Measurements from ENCODE around the gene OCLN. TPM values are rescaled to one million over a fixed set of nuclear protein-coding genes. Genes with fewer than 3 reads are reported as not detected.
"Not testable (repeated sequence)": the region's sequence is repeated elsewhere in the genome, so short reads cannot be mapped to it uniquely, and the experiment has no call there.

The OCLN gene
- total RNA-seq, 1 donor from 2014 or later, result 15.3 TPM

- H2AFZ ChIP-seq (ENCODE audit: low read depth, low read length); H3K9me3 ChIP-seq (ENCODE audit: insufficient read depth, low read depth, low read length); DNase-seq (ENCODE audit: low read depth); H3K9me3 Mint-ChIP-seq (ENCODE audit: unreplicated experiment); H3K4me2 ChIP-seq (ENCODE audit: low read length); H3K27me3 ChIP-seq (ENCODE audit: insufficient read depth, low read length); H3K36me3 ChIP-seq (ENCODE audit: insufficient read depth, low read length); H4K20me1 ChIP-seq (ENCODE audit: insufficient read depth, low read length); H3K79me2 ChIP-seq (ENCODE audit: insufficient read depth, low read length); H3K27me3 Mint-ChIP-seq (ENCODE audit: low read depth, unreplicated experiment); FAIRE-seq; H3K4me3 ChIP-seq (ENCODE audit: insufficient read depth, low read depth, low read length); H3K4me3 Mint-ChIP-seq (ENCODE audit: unreplicated experiment); H3K4me1 ChIP-seq (ENCODE audit: insufficient read depth, low read length); H3K36me3 Mint-ChIP-seq (ENCODE audit: low read depth, unreplicated experiment); H3K4me1 Mint-ChIP-seq (ENCODE audit: low read depth, unreplicated experiment); H3K9ac ChIP-seq (ENCODE audit: low read length); H3K27ac Mint-ChIP-seq (ENCODE audit: unreplicated experiment); H3K27ac ChIP-seq (ENCODE audit: low read depth, low read length): not testable (repeated sequence)
These were observed 50.4 kb downstream of the OCLN start for GRCh38 chr5:69542838-69543618.

GRCh38 chr5:69544602-69545001 is 52.0 kb downstream of the OCLN start:
- not testable (repeated sequence) for H3K79me2 ChIP-seq (ENCODE audit: insufficient read depth, low read length); H3K4me3 ChIP-seq (ENCODE audit: insufficient read depth, low read depth, low read length)

GRCh38 chr5:69559908-69560330 is 67.3 kb downstream of the OCLN start, which contains the start of gene GTF2H2C:
Gene GTF2H2C (plus strand): TSS chr5:69560191. CDS start chr5:69565133, 4,942 bp downstream.
- peak within 1 kb of the TSS; percentile 54 for H3K4me3 ChIP-seq (ENCODE audit: insufficient read depth, low read depth, low read length)
- H3K36me3 ChIP-seq (ENCODE audit: insufficient read depth, low read length); H3K27me3 Mint-ChIP-seq (ENCODE audit: low read depth, unreplicated experiment); H4K20me1 ChIP-seq (ENCODE audit: insufficient read depth, low read length); H3K9me3 Mint-ChIP-seq (ENCODE audit: unreplicated experiment); H3K27ac ChIP-seq (ENCODE audit: low read depth, low read length); H3K4me1 Mint-ChIP-seq (ENCODE audit: low read depth, unreplicated experiment); H3K27me3 ChIP-seq (ENCODE audit: insufficient read depth, low read length); H3K9me3 ChIP-seq (ENCODE audit: insufficient read depth, low read depth, low read length); H3K79me2 ChIP-seq (ENCODE audit: insufficient read depth, low read length); H3K36me3 Mint-ChIP-seq (ENCODE audit: low read depth, unreplicated experiment); FAIRE-seq; H3K4me1 ChIP-seq (ENCODE audit: insufficient read depth, low read length): not testable (repeated sequence)
- H3K4me2 ChIP-seq (ENCODE audit: low read length), result peak within 1 kb of the TSS; percentile 79
- peak within 1 kb of the TSS; percentile 78 for H2AFZ ChIP-seq (ENCODE audit: low read depth, low read length)
- TF ChIP-seq, protein P1, sequence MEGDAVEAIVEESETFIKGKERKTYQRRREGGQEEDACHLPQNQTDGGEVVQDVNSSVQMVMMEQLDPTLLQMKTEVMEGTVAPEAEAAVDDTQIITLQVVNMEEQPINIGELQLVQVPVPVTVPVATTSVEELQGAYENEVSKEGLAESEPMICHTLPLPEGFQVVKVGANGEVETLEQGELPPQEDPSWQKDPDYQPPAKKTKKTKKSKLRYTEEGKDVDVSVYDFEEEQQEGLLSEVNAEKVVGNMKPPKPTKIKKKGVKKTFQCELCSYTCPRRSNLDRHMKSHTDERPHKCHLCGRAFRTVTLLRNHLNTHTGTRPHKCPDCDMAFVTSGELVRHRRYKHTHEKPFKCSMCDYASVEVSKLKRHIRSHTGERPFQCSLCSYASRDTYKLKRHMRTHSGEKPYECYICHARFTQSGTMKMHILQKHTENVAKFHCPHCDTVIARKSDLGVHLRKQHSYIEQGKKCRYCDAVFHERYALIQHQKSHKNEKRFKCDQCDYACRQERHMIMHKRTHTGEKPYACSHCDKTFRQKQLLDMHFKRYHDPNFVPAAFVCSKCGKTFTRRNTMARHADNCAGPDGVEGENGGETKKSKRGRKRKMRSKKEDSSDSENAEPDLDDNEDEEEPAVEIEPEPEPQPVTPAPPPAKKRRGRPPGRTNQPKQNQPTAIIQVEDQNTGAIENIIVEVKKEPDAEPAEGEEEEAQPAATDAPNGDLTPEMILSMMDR (IDR thresholded peaks at IDR 0.05; ENCODE audit: insufficient read depth, low read depth, low read length), result peak; percentile 4
- Mint-ChIP-seq H3K27ac (ENCODE audit: unreplicated experiment) (peak within 1 kb of the TSS; percentile 75), H3K4me3 (ENCODE audit: unreplicated experiment) (peak within 1 kb of the TSS; percentile 94)
- H3K9ac ChIP-seq (ENCODE audit: low read length), result peak within 1 kb of the TSS; percentile 58
- peak; percentile 60 for DNase-seq (ENCODE audit: low read depth)

More at GRCh38 chr5:69544602-69545001, 52.0 kb downstream of the OCLN start:
- H3K27ac Mint-ChIP-seq (ENCODE audit: unreplicated experiment); DNase-seq (ENCODE audit: low read depth); H4K20me1 ChIP-seq (ENCODE audit: insufficient read depth, low read length); H3K4me3 Mint-ChIP-seq (ENCODE audit: unreplicated experiment); H3K27me3 ChIP-seq (ENCODE audit: insufficient read depth, low read length); H3K27ac ChIP-seq (ENCODE audit: low read depth, low read length); H3K4me1 ChIP-seq (ENCODE audit: insufficient read depth, low read length); H3K9ac ChIP-seq (ENCODE audit: low read length); H3K36me3 Mint-ChIP-seq (ENCODE audit: low read depth, unreplicated experiment); H3K4me2 ChIP-seq (ENCODE audit: low read length); H2AFZ ChIP-seq (ENCODE audit: low read depth, low read length); FAIRE-seq; H3K9me3 Mint-ChIP-seq (ENCODE audit: unreplicated experiment); H3K36me3 ChIP-seq (ENCODE audit: insufficient read depth, low read length); H3K9me3 ChIP-seq (ENCODE audit: insufficient read depth, low read depth, low read length); H3K4me1 Mint-ChIP-seq (ENCODE audit: low read depth, unreplicated experiment); H3K27me3 Mint-ChIP-seq (ENCODE audit: low read depth, unreplicated experiment): not testable (repeated sequence)

DNA sequence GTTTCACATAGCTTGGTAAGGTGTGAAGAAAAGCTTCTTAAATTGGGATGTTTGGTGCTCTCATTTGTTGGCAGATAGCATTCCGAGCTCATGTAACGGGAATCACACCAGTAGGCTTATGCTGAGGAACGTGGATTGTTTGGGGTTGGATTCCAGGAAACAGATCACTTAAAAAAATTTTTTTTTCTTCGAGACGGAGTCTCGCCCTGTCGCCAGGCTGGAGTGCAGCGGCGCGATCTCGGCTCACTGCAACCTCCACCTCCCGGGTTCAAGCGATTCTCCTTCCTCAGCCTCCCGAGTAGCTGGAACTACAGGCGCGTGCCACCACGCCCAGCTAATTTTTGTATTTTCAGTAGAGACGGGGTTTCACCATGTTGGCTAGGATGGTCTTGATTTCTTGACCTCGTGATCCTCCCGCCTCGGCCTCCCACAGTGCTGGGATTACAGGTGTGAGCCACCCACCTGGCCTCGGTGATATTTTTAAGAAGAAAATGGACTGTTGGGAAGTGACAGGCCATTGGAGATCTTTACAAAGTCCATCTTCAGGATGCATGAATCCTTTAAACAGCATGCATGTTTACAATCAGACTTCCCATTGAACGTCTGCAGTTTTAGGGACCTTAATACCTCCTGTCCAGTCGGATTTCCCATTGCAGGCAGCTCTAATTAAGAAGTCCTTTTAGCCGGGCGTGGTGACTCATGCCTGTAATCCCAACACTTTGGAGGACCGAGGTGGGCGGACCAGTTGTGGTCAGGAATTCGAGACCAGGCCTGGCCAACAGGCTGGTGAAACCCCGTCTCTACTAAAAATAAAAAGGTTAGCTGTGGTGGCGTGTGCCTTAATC is 68.2 kb downstream of the OCLN start:
- H3K27me3 Mint-ChIP-seq (ENCODE audit: low read depth, unreplicated experiment); H3K9ac ChIP-seq (ENCODE audit: low read length); H2AFZ ChIP-seq (ENCODE audit: low read depth, low read length); H3K9me3 ChIP-seq (ENCODE audit: insufficient read depth, low read depth, low read length); H3K4me1 ChIP-seq (ENCODE audit: insufficient read depth, low read length); H3K4me1 Mint-ChIP-seq (ENCODE audit: low read depth, unreplicated experiment); H3K36me3 ChIP-seq (ENCODE audit: insufficient read depth, low read length); H3K36me3 Mint-ChIP-seq (ENCODE audit: low read depth, unreplicated experiment); H3K27ac Mint-ChIP-seq (ENCODE audit: unreplicated experiment); FAIRE-seq; H3K9me3 Mint-ChIP-seq (ENCODE audit: unreplicated experiment); H3K79me2 ChIP-seq (ENCODE audit: insufficient read depth, low read length); H3K27ac ChIP-seq (ENCODE audit: low read depth, low read length); H4K20me1 ChIP-seq (ENCODE audit: insufficient read depth, low read length); H3K27me3 ChIP-seq (ENCODE audit: insufficient read depth, low read length): not testable (repeated sequence)
- H3K4me3 ChIP-seq (ENCODE audit: insufficient read depth, low read depth, low read length), result peak overlapping the region; percentile 52
- DNase-seq (ENCODE audit: low read depth), result peak; percentile 10
- H3K4me3 Mint-ChIP-seq (ENCODE audit: unreplicated experiment), result peak overlapping the region; percentile 79
- peak overlapping the region; percentile 77 for H3K4me2 ChIP-seq (ENCODE audit: low read length)

DNA sequence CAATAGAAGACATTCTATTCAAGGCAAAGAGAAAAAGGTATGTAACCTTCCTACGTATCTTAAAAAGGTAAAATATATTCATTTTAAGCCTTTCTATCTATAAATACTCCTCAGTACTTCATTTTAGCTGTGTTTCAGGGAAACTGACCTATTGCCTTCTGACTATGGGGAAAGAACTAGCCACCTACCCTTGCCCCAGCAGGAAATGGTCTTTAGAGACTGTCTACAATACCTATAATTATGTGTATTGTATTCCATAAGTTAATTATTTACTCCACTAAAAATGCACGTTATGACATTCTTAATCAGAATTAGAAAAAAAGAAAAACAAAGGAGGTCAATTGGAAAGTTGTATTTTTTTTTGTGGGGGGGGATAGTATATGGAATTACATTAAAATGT is 73.6 kb downstream of the OCLN start:
- not testable (repeated sequence) for FAIRE-seq

More for the DNA sequence above, 73.6 kb downstream of the OCLN start:
- not testable (repeated sequence) for H3K36me3 ChIP-seq (ENCODE audit: insufficient read depth, low read length); H3K27ac ChIP-seq (ENCODE audit: low read depth, low read length); H3K4me2 ChIP-seq (ENCODE audit: low read length); H4K20me1 ChIP-seq (ENCODE audit: insufficient read depth, low read length); H3K79me2 ChIP-seq (ENCODE audit: insufficient read depth, low read length); H3K4me3 Mint-ChIP-seq (ENCODE audit: unreplicated experiment); H3K36me3 Mint-ChIP-seq (ENCODE audit: low read depth, unreplicated experiment); H3K27me3 ChIP-seq (ENCODE audit: insufficient read depth, low read length); H3K9me3 Mint-ChIP-seq (ENCODE audit: unreplicated experiment); H3K27ac Mint-ChIP-seq (ENCODE audit: unreplicated experiment); H2AFZ ChIP-seq (ENCODE audit: low read depth, low read length); H3K4me3 ChIP-seq (ENCODE audit: insufficient read depth, low read depth, low read length); H3K9ac ChIP-seq (ENCODE audit: low read length); H3K4me1 ChIP-seq (ENCODE audit: insufficient read depth, low read length); H3K4me1 Mint-ChIP-seq (ENCODE audit: low read depth, unreplicated experiment); H3K9me3 ChIP-seq (ENCODE audit: insufficient read depth, low read depth, low read length); DNase-seq (ENCODE audit: low read depth); H3K27me3 Mint-ChIP-seq (ENCODE audit: low read depth, unreplicated experiment)

Measured in astrocyte (in vitro differentiated cells and primary cell).